HUES48 (cell line): Measurements from ENCODE around the gene PMPCA.

Source experiments
- H3K27ac ChIP-seq: one replicate; pipeline ENCODE4 v1.7.0; 2013; ENCODE audit warnings: low read depth, low read length, inconsistent platforms
- H3K27me3 ChIP-seq: 2 replicates; pipeline ENCODE4 v1.6.1; 2013; ENCODE audit warnings: mild to moderate bottlenecking, low read length; ENCODE audit not compliant: control insufficient read depth, insufficient read depth
- H3K36me3 ChIP-seq: 2 replicates; pipeline ENCODE4 v1.6.1; 2013; ENCODE audit warnings: low read length; ENCODE audit not compliant: control insufficient read depth, insufficient read depth
- H3K4me1 ChIP-seq: 2 replicates; pipeline ENCODE4 v1.6.1; 2013; ENCODE audit warnings: mild to moderate bottlenecking, low read length; ENCODE audit not compliant: control insufficient read depth, insufficient read depth
- H3K4me3 ChIP-seq: 2 replicates; pipeline ENCODE4 v1.5.1; 2013; ENCODE audit warnings: mild to moderate bottlenecking, low read depth, low read length
- H3K9ac ChIP-seq: 2 replicates; pipeline ENCODE4 v1.6.1; 2013; ENCODE audit warnings: mild to moderate bottlenecking, low read depth, low read length, moderate library complexity
- H3K9me3 ChIP-seq: 2 replicates; pipeline ENCODE4 v1.6.1; 2013; ENCODE audit warnings: low read length; ENCODE audit not compliant: control insufficient read depth, insufficient read depth

PMPCA gene

DNA sequence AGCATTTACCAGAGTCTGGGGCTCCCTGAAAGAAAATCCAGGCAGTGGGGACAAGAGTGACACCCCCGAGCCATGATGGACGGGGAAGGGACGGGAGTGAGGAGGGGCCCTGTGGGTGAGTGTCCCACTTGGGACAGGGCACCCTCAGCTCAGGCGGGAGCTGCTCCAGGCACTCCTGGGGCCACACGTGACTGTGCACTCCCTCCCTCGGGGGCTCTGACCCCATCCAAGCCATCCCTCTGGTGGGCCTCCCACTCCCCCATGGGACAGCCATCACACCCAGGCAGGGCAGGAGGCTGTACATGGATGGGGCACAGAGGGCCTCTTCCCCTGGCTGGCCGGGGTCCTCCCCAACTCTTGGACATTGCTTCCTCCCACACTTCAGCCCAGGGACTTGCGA, 34.0 kb upstream of the PMPCA start:
- no peaks in the 10 kb centered on the region for H3K4me1 ChIP-seq
- H3K27me3 ChIP-seq: no peaks in the 10 kb centered on the region
- no peak overlapping the region for H3K4me3 ChIP-seq
- H3K36me3 ChIP-seq: peaks cover 62% of the 10 kb centered on the region
- H3K27ac ChIP-seq: no peak overlapping the region
- H3K9me3 ChIP-seq: no peaks in the 10 kb centered on the region
- no peak overlapping the region for H3K9ac ChIP-seq

DNA sequence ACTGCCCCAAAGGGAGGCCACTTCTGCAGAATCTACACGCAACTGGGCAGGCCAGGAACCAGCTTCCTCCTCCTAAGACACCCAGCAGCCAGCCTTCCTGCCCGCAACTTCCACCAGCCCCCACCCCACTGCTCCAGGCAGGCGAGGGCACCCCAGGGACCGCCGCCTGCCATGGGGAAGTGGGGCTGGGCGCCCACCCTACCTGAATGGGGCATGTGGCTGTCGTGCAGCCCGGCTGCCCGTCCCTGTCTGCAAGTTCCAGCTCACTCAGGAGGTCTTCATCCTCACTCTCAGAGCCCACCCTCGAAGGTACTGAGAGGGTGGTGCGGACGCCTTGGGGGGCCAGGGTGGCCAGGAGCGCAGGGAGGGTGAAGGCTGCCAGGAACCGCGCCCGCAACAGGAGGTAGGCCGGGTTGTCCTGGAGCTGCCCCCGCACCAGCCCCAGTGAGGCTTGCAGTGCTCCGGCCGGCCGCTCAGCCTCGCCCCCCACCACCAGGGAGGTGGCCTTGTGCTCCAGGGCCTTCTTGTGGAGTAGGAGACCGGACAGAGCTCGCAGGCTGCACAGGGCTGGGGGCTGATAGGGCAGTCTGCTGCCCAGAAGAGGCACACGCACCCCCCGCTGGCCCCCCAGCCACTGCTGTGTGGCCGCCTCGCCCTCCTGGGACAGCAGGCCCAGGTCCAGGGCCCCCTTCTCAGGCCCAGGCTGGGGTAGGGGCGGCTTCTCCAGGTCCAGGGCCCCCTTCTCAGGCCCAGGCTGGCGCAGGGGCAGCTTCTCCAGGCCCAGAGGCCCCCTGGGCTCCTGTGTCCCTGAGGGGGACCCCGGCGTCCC, 32.9 kb upstream of the PMPCA start:
- Histone ChIP-seq H3K4me3 (no peak overlapping the region), H3K27me3 (no peaks in the 10 kb centered on the region), H3K9me3 (no peaks in the 10 kb centered on the region), H3K4me1 (no peaks in the 10 kb centered on the region), H3K27ac (no peak overlapping the region), H3K36me3 (peaks cover 73% of the 10 kb centered on the region), H3K9ac (no peak overlapping the region)

DNA sequence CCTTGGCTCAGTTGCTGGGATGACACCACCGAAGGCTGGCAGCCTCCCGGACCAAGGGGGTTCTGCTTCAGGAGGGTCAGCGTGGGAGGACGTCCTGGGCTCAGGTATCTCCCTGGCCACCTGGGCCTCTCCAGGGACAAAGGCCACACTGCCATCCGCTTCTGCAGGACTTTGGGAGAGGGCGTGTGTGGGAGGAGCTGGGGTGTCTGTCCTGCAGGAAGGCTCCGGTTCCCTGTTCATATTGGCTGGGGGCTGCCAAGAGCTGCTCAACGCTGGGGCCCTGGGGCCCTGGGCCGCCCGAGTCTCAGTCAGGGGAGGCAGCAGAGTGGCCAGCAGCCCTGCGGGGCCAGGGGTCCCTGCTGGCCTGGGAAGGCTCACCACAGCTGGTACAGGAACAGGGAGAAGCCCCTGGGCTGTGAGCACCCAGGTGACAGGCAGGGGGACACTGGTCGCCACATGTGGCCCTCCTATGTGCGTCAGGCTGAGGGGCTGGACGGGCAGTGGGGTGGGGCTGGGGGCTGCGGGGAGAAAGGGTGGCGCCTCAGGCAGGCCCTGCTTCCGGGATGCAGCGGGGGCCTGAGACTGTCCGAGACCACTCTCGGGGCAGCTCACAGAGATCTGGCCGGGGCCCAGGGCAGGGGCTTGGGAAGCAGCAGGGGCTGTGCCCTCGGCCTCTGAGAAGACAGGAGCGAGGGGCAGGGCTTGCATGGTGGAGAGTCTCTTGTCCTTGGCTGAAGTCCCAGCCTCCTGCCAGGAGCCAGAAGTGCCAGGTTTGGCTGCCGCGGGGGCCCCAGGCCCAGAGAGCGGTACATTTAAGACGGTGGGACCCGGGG, 32.1 kb upstream of the PMPCA start:
- Histone ChIP-seq H3K9ac (no peak overlapping the region), H3K4me3 (no peak overlapping the region), H3K36me3 (peaks cover 81% of the 10 kb centered on the region)

DNA sequence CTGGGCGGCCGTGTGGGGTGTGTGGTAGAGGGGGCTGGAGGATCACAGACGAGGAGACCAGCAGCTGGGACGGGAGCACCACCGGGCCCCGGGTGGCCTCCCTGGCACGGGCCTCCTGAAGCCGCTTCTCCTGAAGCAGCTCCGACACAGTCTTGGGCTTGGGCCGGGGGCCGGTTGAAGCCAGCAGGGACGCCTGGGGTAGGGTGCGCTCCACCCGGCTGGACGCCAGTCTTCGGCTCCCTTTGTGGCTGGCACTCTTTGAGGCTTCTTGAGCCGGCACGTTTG, 31.5 kb upstream of the PMPCA start:
- H3K9ac ChIP-seq: no peak overlapping the region
- H3K27ac ChIP-seq: no peak overlapping the region
- peaks cover 86% of the 10 kb centered on the region for H3K36me3 ChIP-seq
- no peak overlapping the region for H3K4me3 ChIP-seq
- no peaks in the 10 kb centered on the region for H3K9me3 ChIP-seq
- no peaks in the 10 kb centered on the region for H3K27me3 ChIP-seq
- no peaks in the 10 kb centered on the region for H3K4me1 ChIP-seq

More for the DNA sequence above, 32.1 kb upstream of the PMPCA start:
- no peak overlapping the region for H3K27ac ChIP-seq
- H3K27me3 ChIP-seq: no peaks in the 10 kb centered on the region
- no peaks in the 10 kb centered on the region for H3K9me3 ChIP-seq
- H3K4me1 ChIP-seq: no peaks in the 10 kb centered on the region

DNA sequence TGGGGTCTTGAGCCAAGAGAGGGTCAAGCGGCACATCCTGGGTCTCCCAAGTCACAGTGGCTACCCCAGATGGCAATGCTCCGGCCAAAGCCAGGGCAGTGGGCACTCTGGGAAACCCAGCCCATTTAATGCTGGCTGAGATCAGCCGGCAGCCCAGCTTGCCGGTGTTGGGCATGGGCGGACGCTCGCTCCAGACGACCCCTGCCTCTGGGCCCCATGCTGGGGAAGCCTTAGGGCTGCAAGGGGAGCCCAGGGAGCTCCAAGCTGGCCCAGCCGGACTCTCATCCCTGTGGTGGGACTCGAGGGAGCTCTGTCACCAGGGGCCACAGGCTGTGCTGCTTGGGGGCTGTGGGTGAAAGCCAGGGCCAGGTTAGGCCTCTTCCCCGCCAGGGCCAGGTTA, 31.1 kb upstream of the PMPCA start:
- H3K36me3 ChIP-seq: peaks cover 88% of the 10 kb centered on the region

DNA sequence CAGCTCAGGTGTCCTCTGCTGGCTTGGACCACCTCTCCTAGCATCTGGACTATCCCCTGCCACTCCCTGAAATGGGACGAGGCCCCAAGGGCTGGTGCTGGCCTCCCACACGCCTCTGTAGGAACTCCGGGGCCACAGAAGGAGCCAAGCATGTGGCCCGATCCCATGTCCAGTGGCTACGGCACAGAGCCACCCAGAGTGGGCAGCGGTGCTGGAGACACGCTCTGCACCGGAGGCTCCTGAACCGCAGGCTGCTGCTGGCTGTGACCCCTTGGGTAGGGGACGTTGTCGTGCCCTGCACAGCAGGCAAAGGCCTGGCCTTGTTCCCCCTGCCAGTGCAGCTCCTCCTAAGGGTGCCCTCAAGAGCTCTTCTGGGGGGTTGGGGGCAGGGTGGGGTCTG, 30.6 kb upstream of the PMPCA start:
- no peaks in the 10 kb centered on the region for H3K9me3 ChIP-seq
- H3K27ac ChIP-seq: no peak overlapping the region
- H3K9ac ChIP-seq: no peak overlapping the region
- H3K4me3 ChIP-seq: no peak overlapping the region
- no peaks in the 10 kb centered on the region for H3K27me3 ChIP-seq
- H3K4me1 ChIP-seq: no peaks in the 10 kb centered on the region
- peaks cover 88% of the 10 kb centered on the region for H3K36me3 ChIP-seq

More for the DNA sequence above, 31.1 kb upstream of the PMPCA start:
- H3K4me3 ChIP-seq: no peak overlapping the region
- H3K27ac ChIP-seq: no peak overlapping the region
- no peaks in the 10 kb centered on the region for H3K27me3 ChIP-seq
- H3K9ac ChIP-seq: no peak overlapping the region
- no peaks in the 10 kb centered on the region for H3K4me1 ChIP-seq
- H3K9me3 ChIP-seq: no peaks in the 10 kb centered on the region

DNA sequence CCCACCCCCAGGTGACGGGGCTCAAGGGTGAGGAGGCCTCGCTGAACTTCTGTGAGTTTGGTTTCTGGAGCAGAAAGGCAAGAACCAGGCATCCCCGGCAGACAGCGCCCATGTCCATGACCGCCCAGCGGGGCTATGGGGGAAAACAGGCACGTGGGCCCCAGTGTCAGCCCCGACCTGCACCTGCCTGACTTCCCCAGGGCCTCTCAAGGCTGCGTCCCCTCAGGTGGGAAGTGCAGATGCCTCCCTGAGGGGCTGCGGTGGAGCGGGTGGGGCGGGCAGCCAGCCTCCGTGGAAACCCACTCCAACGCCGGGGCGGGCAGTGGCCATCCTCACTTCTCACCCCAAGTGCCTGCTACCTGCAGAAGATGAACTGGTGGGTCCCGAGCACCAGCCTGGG, 30.1 kb upstream of the PMPCA start:
- no peaks in the 10 kb centered on the region for H3K27me3 ChIP-seq

DNA sequence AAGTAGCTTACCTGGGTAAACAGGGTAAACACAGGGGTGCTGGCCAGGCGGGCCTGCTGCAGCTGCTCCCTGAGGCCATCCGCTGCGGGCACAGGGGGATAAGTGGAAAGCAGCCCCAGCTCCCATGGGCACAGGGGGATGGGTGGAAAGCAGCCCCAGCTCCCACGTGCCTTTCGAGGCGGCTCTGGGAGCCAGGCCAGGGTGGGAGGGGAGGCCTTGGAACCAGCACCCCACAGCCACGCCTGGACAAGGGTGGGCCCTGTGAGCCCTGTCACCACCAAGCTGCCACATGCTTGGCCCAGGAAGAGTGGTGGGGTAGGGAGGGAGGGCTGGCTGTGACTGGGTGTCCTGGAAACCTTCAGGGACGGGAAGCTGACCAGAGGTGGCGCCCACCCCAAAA, 29.1 kb upstream of the PMPCA start:
- Histone ChIP-seq H3K27me3 (no peaks in the 10 kb centered on the region), H3K4me1 (no peaks in the 10 kb centered on the region), H3K9ac (no peak overlapping the region), H3K4me3 (no peak overlapping the region), H3K36me3 (peaks cover 86% of the 10 kb centered on the region), H3K9me3 (no peaks in the 10 kb centered on the region), H3K27ac (no peak overlapping the region)

More for the DNA sequence above, 30.1 kb upstream of the PMPCA start:
- H3K4me3 ChIP-seq: no peak overlapping the region
- H3K9ac ChIP-seq: no peak overlapping the region
- H3K4me1 ChIP-seq: no peaks in the 10 kb centered on the region
- peaks cover 88% of the 10 kb centered on the region for H3K36me3 ChIP-seq
- H3K27ac ChIP-seq: no peak overlapping the region
- H3K9me3 ChIP-seq: no peaks in the 10 kb centered on the region

DNA sequence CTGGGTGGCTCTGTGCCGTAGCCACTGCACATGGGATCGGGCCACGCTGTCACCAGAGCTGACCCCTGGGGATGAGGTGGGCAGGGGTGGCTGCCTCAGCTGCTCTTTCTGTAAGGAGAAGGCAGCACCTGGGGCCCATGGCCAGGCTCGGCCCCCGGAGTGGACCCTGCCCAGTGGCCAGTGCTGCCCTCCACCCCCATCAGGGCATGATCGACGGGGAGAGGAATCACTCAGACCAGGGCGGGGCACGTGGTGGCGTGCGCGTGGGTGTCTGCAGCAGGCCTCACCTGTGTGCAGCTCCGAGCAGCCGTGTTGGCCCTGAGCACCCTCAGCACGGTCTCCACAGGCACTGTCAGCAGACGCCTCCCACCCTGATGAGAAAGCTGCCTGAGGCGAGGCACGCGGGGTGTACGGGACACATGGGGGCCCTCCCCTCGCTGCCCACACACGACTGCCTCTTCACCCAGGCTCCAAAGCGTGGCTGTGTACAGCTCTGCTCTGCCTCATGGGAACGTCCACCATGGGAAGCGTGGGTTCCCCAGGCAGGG, 28.4 kb upstream of the PMPCA start:
- peaks cover 86% of the 10 kb centered on the region for H3K36me3 ChIP-seq
- no peak overlapping the region for H3K9ac ChIP-seq
- H3K27me3 ChIP-seq: no peaks in the 10 kb centered on the region
- H3K9me3 ChIP-seq: no peaks in the 10 kb centered on the region
- H3K4me3 ChIP-seq: no peak overlapping the region
- H3K27ac ChIP-seq: no peak overlapping the region
- H3K4me1 ChIP-seq: no peaks in the 10 kb centered on the region

DNA sequence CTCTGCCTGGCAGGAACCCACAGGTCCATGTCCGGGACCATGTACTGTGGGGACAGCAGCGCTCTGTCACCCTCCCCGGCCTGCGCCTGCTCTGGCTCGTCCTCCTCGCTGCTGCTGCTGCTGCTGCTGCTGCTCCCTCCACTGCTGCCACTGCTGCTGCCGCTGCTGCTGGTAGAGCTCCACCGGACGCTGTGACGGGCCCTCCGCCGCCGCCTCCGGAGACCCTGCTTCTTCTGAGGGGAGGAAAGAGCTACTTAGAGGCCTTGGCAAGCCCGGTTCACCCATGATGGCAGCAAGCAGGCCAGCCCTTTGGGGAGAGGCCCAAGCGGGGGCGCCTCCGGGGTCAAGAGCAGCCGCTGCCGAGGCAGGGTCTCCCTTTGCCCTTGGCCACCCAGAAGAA, 27.0 kb upstream of the PMPCA start:
- no peak overlapping the region for H3K27ac ChIP-seq
- H3K4me3 ChIP-seq: no peak overlapping the region
- H3K9ac ChIP-seq: no peak overlapping the region
- no peaks in the 10 kb centered on the region for H3K4me1 ChIP-seq
- H3K27me3 ChIP-seq: no peaks in the 10 kb centered on the region
- peaks cover 92% of the 10 kb centered on the region for H3K36me3 ChIP-seq
- no peaks in the 10 kb centered on the region for H3K9me3 ChIP-seq

DNA sequence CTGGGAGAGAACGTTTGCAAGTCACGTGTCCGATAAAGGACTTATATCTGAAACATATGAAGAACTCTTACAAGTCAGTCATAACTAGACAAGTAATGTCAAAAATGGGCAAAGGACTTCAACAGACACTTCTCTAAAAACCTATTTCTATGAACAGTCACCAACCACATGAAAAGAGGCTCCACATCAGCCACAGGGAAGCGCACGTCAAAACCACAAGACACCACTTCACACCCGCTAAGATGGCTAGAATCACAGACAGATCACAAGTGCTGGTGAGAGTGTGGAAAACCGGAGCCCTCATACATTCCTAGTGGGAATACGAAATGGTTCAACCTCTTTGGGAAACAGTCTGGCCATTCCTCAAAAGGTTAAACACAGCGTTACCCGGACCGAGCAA, 25.4 kb upstream of the PMPCA start:
- Histone ChIP-seq H3K4me3 (no peak overlapping the region), H3K9ac (no peak overlapping the region), H3K36me3 (peaks cover 94% of the 10 kb centered on the region), H3K4me1 (no peaks in the 10 kb centered on the region), H3K27ac (no peak overlapping the region), H3K9me3 (no peaks in the 10 kb centered on the region), H3K27me3 (no peaks in the 10 kb centered on the region)
